GM18498 (cell line): ENCODE data around the gene COP1.
"Not testable (repeated sequence)": the region's sequence is repeated elsewhere in the genome, so short reads cannot be mapped to it uniquely, and the experiment has no call there.

ENCODE experiments used
- ATAC-seq: cut with Tn5 transposase; IDR thresholded peaks from one replicate; pipeline ENCODE4 v1.9.1; 2021; ENCODE audit warnings: mild to moderate bottlenecking, moderate library complexity; ENCODE audit not compliant: unreplicated experiment

Gene COP1

GRCh38 chr1:176141449-176141848 is 65.6 kb downstream of the COP1 start:
- ATAC-seq = no peak

GRCh38 chr1:176136891-176137290 is 70.2 kb downstream of the COP1 start:
- no peak for ATAC-seq

- no peak for ATAC-seq
Measured at GRCh38 chr1:176134666-176135065, 72.4 kb downstream of the COP1 start.

GRCh38 chr1:176122282-176122681 is 84.8 kb downstream of the COP1 start:
- no peak for ATAC-seq

- ATAC-seq = no peak
Measured at GRCh38 chr1:176119549-176119948, 87.5 kb downstream of the COP1 start.

GRCh38 chr1:176118985-176119384 is 88.1 kb downstream of the COP1 start:
- no peak for ATAC-seq

GRCh38 chr1:176111835-176112234 is 95.3 kb downstream of the COP1 start:
- no peak for ATAC-seq

GRCh38 chr1:176110203-176110602 is 96.9 kb downstream of the COP1 start:
- ATAC-seq = no peak

- ATAC-seq = no peak
Measured at GRCh38 chr1:176102768-176103350, 104.2 kb downstream of the COP1 start.

- no peak for ATAC-seq
Measured at GRCh38 chr1:176101951-176102642, 105.0 kb downstream of the COP1 start.

- ATAC-seq = no peak
Measured at GRCh38 chr1:176098560-176098959, 108.5 kb downstream of the COP1 start.

- no peak for ATAC-seq
Measured at GRCh38 chr1:176096015-176096414, 111.1 kb downstream of the COP1 start.

GRCh38 chr1:176090766-176091165 is 116.3 kb downstream of the COP1 start:
- ATAC-seq = no peak

GRCh38 chr1:176087746-176088145 is 119.3 kb downstream of the COP1 start:
- ATAC-seq = not testable (repeated sequence)

- no peak for ATAC-seq
Measured at GRCh38 chr1:176073524-176074157, 133.4 kb downstream of the COP1 start.

- ATAC-seq = no peak
Measured at GRCh38 chr1:176068901-176069300, 138.2 kb downstream of the COP1 start.

- ATAC-seq = no peak
Measured at GRCh38 chr1:176068256-176068655, 138.8 kb downstream of the COP1 start.

GRCh38 chr1:176066709-176067108 is 140.4 kb downstream of the COP1 start:
- ATAC-seq = no peak

- no peak for ATAC-seq
Measured at GRCh38 chr1:176058686-176059085, 148.4 kb downstream of the COP1 start.

- no peak for ATAC-seq
Measured at GRCh38 chr1:176056312-176056711, 150.8 kb downstream of the COP1 start.

- ATAC-seq = no peak
Measured at GRCh38 chr1:176055398-176055797, 151.7 kb downstream of the COP1 start.

- no peak for ATAC-seq
Measured at GRCh38 chr1:176051902-176052518, 155.1 kb downstream of the COP1 start.
